Measurements from ENCODE around the gene VPS33B.

Gene VPS33B

GRCh38 chr15:90987561-90988141, 34.7 kb downstream of the VPS33B start:
- intact Hi-C loops (cut with DNase I; ENCODE audit: low total_unique reads), result no loop called here
- no peaks in the 10 kb centered on the region for H3K36me3 ChIP-seq
- no peak for DNase-seq
- H3K27me3 ChIP-seq, result no peaks in the 10 kb centered on the region
- H3K9me3 ChIP-seq, result no peaks in the 10 kb centered on the region
- H3K4me1 ChIP-seq, result no peaks in the 10 kb centered on the region
- no peak overlapping the region for H3K27ac ChIP-seq
- TF ChIP-seq, protein P1, sequence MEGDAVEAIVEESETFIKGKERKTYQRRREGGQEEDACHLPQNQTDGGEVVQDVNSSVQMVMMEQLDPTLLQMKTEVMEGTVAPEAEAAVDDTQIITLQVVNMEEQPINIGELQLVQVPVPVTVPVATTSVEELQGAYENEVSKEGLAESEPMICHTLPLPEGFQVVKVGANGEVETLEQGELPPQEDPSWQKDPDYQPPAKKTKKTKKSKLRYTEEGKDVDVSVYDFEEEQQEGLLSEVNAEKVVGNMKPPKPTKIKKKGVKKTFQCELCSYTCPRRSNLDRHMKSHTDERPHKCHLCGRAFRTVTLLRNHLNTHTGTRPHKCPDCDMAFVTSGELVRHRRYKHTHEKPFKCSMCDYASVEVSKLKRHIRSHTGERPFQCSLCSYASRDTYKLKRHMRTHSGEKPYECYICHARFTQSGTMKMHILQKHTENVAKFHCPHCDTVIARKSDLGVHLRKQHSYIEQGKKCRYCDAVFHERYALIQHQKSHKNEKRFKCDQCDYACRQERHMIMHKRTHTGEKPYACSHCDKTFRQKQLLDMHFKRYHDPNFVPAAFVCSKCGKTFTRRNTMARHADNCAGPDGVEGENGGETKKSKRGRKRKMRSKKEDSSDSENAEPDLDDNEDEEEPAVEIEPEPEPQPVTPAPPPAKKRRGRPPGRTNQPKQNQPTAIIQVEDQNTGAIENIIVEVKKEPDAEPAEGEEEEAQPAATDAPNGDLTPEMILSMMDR (IDR thresholded peaks at IDR 0.05), result no peak
- H3K4me3 ChIP-seq, result no peak overlapping the region

GRCh38 chr15:90986790-90987507, 35.4 kb downstream of the VPS33B start:
- Histone ChIP-seq H3K27ac (no peak overlapping the region), H3K27me3 (no peaks in the 10 kb centered on the region), H3K36me3 (peaks cover 0 to 6% (median 0%) of the 10 kb centered on the region in 3 donors), H3K9me3 (no peaks in the 10 kb centered on the region), H3K4me3 (no peak overlapping the region), H3K4me1 (no peaks in the 10 kb centered on the region)
- DNase-seq, result no peak
- intact Hi-C loops (cut with DNase I; ENCODE audit: low total_unique reads), result no loop called here
- TF ChIP-seq, protein P1 (IDR thresholded peaks at IDR 0.05), result no peak

- Histone ChIP-seq H3K36me3 (peaks cover 0 to 17% (median 0%) of the 10 kb centered on the region in 3 donors), H3K4me1 (no peaks in the 10 kb centered on the region), H3K4me3 (no peak overlapping the region), H3K9me3 (no peaks in the 10 kb centered on the region), H3K27ac (no peak overlapping the region), H3K27me3 (no peaks in the 10 kb centered on the region)
- TF ChIP-seq, protein P1 (IDR thresholded peaks at IDR 0.05), result no peak
- intact Hi-C loops (cut with DNase I; ENCODE audit: low total_unique reads), result no loop called here
- DNase-seq, result no peak
Observed at GRCh38 chr15:90982135-90982534, 40.3 kb downstream of the VPS33B start.

DNA sequence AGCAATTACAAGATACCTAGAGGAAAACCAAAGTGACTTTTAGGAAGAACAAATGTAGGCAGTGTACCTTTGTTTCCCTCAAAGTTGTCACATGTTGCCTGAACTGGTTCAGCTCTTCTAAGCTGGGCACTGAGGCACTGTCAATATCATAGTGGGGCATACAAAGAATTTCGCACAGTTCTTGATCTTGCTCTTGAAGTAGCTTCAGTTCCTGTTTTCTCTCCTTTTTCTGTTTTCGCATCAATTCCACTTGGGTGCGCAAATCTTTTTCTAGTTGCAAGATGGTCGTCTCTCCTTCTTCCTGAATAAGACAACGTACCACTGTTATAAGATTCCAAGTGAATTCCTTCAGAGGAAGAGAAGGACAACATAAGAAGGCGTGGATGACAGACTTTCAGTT, 40.7 kb downstream of the VPS33B start:
- no peaks in the 10 kb centered on the region for H3K9me3 ChIP-seq
- no peaks in the 10 kb centered on the region for H3K27me3 ChIP-seq
- H3K36me3 ChIP-seq, result peaks cover 0 to 17% (median 0%) of the 10 kb centered on the region in 3 donors
- intact Hi-C loops (cut with DNase I; ENCODE audit: low total_unique reads), result no loop called here
- no peaks in the 10 kb centered on the region for H3K4me1 ChIP-seq
- TF ChIP-seq, protein P1 (IDR thresholded peaks at IDR 0.05), result no peak
- DNase-seq, result no peak
- H3K4me3 ChIP-seq, result no peak overlapping the region
- H3K27ac ChIP-seq, result no peak overlapping the region

DNA sequence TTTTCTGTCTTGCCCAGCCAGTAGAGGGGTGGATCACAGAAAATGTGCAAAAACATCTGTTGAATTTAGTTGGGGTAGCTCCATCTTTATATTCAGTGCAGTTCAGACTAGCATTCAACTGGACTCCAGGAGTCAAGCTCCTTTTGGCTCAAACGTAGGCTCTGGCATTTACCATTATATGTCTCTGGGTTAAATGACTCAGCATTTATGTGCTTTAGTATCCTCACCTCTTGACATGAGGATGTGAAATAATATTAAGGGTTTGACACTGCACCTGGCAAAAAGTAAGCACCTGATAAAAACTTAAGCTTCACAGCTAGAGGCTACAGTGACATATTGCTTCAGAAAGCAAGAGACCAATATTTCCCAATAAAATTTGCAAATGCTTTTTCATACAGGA, 42.8 kb downstream of the VPS33B start:
- intact Hi-C loops (cut with DNase I; ENCODE audit: low total_unique reads), result no loop called here

More for the DNA sequence above, 42.8 kb downstream of the VPS33B start:
- Histone ChIP-seq H3K27ac (no peak overlapping the region), H3K4me3 (no peak overlapping the region), H3K9me3 (no peaks in the 10 kb centered on the region), H3K4me1 (no peaks in the 10 kb centered on the region), H3K27me3 (no peaks in the 10 kb centered on the region), H3K36me3 (peaks cover 0 to 22% (median 0%) of the 10 kb centered on the region in 3 donors)
- TF ChIP-seq, protein P1 (IDR thresholded peaks at IDR 0.05), result no peak
- no peak for DNase-seq

Measured in tibial artery (tissue), 4 donors.